ENCODE data around the gene P2RY1. TPM values are rescaled to one million over a fixed set of nuclear protein-coding genes. Genes with fewer than 3 reads are reported as not detected.

The P2RY1 gene
- total and polyA plus RNA-seq, 9 of the 15 experiments (the other 6 are each of a cell fraction or from before 2014, with no cell fraction given) = 6.0 to 27.9 (median 18.4) TPM

DNA sequence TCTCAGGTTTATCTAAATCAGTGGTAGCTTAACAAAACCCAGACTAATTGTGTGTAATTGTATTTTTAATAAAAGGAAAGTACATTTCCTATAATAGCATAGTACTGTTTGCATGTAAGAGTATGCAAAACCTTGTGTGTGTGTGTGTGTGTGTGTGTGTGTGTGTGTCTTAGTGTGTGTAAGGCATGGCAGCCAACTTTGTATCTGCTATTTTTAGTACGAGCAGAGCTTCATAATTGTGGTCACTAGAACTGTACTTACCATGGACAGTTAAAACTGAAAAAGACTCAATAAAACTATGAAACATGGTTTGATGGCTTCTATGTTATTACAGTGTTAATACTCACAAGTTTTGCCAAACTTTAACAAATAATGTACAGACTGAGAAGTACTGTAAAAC lies 6.2 kb downstream of the P2RY1 start:
- Histone ChIP-seq H3K9me3 (replicated peaks; ENCODE audit: control insufficient read depth, insufficient read depth, low read depth, low read length) (peaks cover 1% of the 10 kb centered on the region; the same call in 1 of the 2 replicates), H3K9ac (ENCODE audit: insufficient read depth in 1 of 2, low read depth in 2 of 2, low read length in 2 of 2) (no peak overlapping the region), H3K27me3 (ENCODE audit: control insufficient read depth in 2 of 2, insufficient read depth in 2 of 2, low read length in 2 of 2) (no peaks in the 10 kb centered on the region), H2AFZ (ENCODE audit: low read depth, low read length) (no peak overlapping the region), H3K27ac (ENCODE audit: extremely low read depth, low read depth, low read length) (no peak overlapping the region), H3K4me1 (replicated peaks in 1 of 2; ENCODE audit: control insufficient read depth in 2 of 2, insufficient read depth in 2 of 2, low read length in 2 of 2) (peaks cover 0 to 13% of the 10 kb centered on the region in 2 experiments; a peak in 1 of 5 replicates), H3K4me3 (no peak overlapping the region), H3K9me1 (ENCODE audit: control insufficient read depth, insufficient read depth, low read length) (no peaks in the 10 kb centered on the region), H4K20me1 (replicated peaks; ENCODE audit: control insufficient read depth, insufficient read depth, low read length) (peaks cover 2% of the 10 kb centered on the region; the same call in 1 of the 2 replicates), H3K79me2 (ENCODE audit: control insufficient read depth, insufficient read depth, low read length) (peaks cover 57% of the 10 kb centered on the region), H3K4me2 (ENCODE audit: insufficient read depth, low read length) (no peak overlapping the region; the same call in 1 of the 2 replicates), H3K36me3 (ENCODE audit: control insufficient read depth, insufficient read depth, low read length) (peaks cover 44% of the 10 kb centered on the region)
- CTCF ChIA-PET (ENCODE audit: low intra/inter-chr PET ratio) = no interaction called here
- intact Hi-C loops (cut with micrococcal nuclease) (no loop called here), in situ Hi-C loops (cut with MboI) (no loop called here)
- FAIRE-seq (no peak), ATAC-seq (no peak), DNase-seq (ENCODE audit: extremely low read depth in 1 of 4, low spot score in 3 of 4) (no peak)
- no TSS peak for BruUV-seq (replicated peaks)
- 90% methylated on average over 1 of the region's 1 CpG for WGBS (ENCODE audit: insufficient coverage, low coverage, missing lambda C conversion rate)
- POLR2A ChIA-PET = no interaction called here
- TF ChIP-seq EHMT2 (IDR thresholded peaks at IDR 0.05) = no peak
- no peak for TF ChIP-seq POLR2G (IDR thresholded peaks at IDR 0.05; ENCODE audit: low read depth, low read length)
- TF ChIP-seq, protein P1, sequence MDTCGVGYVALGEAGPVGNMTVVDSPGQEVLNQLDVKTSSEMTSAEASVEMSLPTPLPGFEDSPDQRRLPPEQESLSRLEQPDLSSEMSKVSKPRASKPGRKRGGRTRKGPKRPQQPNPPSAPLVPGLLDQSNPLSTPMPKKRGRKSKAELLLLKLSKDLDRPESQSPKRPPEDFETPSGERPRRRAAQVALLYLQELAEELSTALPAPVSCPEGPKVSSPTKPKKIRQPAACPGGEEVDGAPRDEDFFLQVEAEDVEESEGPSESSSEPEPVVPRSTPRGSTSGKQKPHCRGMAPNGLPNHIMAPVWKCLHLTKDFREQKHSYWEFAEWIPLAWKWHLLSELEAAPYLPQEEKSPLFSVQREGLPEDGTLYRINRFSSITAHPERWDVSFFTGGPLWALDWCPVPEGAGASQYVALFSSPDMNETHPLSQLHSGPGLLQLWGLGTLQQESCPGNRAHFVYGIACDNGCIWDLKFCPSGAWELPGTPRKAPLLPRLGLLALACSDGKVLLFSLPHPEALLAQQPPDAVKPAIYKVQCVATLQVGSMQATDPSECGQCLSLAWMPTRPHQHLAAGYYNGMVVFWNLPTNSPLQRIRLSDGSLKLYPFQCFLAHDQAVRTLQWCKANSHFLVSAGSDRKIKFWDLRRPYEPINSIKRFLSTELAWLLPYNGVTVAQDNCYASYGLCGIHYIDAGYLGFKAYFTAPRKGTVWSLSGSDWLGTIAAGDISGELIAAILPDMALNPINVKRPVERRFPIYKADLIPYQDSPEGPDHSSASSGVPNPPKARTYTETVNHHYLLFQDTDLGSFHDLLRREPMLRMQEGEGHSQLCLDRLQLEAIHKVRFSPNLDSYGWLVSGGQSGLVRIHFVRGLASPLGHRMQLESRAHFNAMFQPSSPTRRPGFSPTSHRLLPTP (IDR thresholded peaks at IDR 0.05; ENCODE audit: borderline replicate concordance, extremely low read depth, insufficient read length) = no peak
- TF ChIP-seq MCM5 (IDR thresholded peaks at IDR 0.05; ENCODE audit: low read depth) = no peak
- no peak for TF ChIP-seq ZNF77 (CRISPR knock-in tag; IDR thresholded peaks at IDR 0.05)
- TF ChIP-seq, protein P2, sequence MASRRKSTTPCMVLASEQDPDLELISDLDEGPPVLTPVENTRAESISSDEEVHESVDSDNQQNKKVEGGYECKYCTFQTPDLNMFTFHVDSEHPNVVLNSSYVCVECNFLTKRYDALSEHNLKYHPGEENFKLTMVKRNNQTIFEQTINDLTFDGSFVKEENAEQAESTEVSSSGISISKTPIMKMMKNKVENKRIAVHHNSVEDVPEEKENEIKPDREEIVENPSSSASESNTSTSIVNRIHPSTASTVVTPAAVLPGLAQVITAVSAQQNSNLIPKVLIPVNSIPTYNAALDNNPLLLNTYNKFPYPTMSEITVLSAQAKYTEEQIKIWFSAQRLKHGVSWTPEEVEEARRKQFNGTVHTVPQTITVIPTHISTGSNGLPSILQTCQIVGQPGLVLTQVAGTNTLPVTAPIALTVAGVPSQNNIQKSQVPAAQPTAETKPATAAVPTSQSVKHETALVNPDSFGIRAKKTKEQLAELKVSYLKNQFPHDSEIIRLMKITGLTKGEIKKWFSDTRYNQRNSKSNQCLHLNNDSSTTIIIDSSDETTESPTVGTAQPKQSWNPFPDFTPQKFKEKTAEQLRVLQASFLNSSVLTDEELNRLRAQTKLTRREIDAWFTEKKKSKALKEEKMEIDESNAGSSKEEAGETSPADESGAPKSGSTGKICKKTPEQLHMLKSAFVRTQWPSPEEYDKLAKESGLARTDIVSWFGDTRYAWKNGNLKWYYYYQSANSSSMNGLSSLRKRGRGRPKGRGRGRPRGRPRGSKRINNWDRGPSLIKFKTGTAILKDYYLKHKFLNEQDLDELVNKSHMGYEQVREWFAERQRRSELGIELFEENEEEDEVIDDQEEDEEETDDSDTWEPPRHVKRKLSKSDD (conservative IDR thresholded peaks at IDR 0.05; ENCODE audit: low read length) = no peak
- TF ChIP-seq PRPF4 (IDR thresholded peaks at IDR 0.05; ENCODE audit: insufficient read depth, low read depth, low read length, poor library complexity, severe bottlenecking) = no peak
- no peak for TF ChIP-seq KAT2B (IDR thresholded peaks at IDR 0.05; ENCODE audit: low read depth, low read length)
- TF ChIP-seq HNRNPUL1 (IDR thresholded peaks at IDR 0.05; ENCODE audit: low read length) = no peak
- TF ChIP-seq, protein P3, sequence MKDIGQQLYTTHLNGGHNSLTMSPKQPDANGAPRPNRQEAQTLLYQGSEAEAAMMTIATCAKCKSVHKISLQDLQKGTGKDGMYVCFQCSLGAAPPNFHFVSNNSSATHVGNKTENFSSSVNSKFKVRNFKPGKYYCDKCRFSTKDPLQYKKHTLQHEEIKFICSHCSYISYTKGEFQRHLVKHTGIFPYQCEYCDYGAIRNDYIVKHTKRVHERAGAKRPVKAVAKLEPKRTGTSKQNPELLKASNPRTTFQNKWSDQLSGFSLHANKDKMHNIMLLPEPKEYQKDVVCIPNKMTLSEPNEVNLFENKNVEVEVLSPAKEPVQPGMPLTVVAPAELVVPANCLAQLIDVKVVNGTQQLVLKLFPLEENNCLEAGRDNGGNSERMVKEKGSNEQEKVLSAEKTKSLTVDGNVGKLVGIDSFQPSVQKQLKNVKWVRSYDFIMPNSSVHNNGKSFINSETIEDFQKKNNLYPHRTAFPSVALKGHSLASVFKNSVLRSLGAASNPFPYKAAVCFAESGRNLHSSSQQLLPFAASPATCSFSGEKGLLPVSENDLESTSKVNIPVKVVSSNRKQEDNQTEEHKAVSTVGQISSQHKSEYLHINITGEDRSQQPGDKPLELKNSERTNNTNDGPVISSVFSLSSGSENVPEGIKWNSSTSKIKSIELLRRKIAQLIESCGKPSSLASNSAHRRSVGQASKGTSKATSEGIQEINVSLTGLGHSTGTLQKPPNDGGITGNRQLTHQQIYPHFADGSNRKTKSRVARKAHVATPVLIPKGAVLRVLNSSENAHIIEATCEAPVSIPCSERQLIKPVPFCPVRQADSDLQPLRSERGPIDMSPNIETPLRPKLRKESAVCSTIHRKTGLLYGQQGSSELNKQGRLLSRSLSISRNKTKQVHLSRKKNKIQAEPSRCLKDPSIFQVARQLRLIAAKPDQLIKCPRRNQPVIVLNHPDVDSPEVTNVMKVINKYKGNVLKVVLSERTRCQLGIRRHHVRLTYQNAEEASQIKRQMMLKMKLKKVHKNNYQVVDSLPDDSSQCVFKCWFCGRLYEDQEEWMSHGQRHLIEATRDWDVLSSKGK (CRISPR knock-in tag; IDR thresholded peaks at IDR 0.05) = no peak
- TF ChIP-seq, protein P4, sequence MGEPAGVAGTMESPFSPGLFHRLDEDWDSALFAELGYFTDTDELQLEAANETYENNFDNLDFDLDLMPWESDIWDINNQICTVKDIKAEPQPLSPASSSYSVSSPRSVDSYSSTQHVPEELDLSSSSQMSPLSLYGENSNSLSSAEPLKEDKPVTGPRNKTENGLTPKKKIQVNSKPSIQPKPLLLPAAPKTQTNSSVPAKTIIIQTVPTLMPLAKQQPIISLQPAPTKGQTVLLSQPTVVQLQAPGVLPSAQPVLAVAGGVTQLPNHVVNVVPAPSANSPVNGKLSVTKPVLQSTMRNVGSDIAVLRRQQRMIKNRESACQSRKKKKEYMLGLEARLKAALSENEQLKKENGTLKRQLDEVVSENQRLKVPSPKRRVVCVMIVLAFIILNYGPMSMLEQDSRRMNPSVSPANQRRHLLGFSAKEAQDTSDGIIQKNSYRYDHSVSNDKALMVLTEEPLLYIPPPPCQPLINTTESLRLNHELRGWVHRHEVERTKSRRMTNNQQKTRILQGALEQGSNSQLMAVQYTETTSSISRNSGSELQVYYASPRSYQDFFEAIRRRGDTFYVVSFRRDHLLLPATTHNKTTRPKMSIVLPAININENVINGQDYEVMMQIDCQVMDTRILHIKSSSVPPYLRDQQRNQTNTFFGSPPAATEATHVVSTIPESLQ (CRISPR knock-in tag; IDR thresholded peaks at IDR 0.05) = no peak
- TF ChIP-seq ZNF57 (CRISPR knock-in tag; IDR thresholded peaks at IDR 0.05) = no peak
